Measurements from ENCODE around the gene BUB1B.
"Not testable (repeated sequence)": the region's sequence is repeated elsewhere in the genome, so short reads cannot be mapped to it uniquely, and the experiment has no call there.

BUB1B gene

GRCh38 chr15:40136470-40137302 lies 24.2 kb upstream of the BUB1B start:
- no peak for DNase-seq

- DNase-seq, result no peak
Measured at GRCh38 chr15:40137303-40138200, 23.3 kb upstream of the BUB1B start.

DNA sequence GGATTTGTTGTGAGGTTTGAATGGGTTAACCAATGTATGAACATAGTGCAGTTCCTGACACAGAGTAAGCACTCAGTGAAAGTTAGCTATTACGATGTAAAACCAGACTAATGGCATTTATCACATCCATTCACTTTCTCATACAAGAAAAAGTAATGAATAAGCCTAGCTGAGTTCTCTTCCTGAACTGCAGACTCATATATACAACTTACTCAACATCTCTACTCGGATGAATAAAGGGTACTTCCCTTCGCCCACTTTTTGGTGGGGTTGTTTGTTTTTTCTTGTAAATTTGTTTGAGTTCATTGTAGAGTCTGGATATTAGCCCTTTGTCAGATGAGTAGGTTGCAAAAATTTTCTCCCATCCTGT lies 22.7 kb upstream of the BUB1B start:
- not testable (repeated sequence) for DNase-seq

- DNase-seq, result no peak
Measured at GRCh38 chr15:40142428-40142827, 18.4 kb upstream of the BUB1B start.

GRCh38 chr15:40146037-40146436 lies 14.8 kb upstream of the BUB1B start:
- DNase-seq, result no peak

GRCh38 chr15:40149339-40149738 lies 11.5 kb upstream of the BUB1B start:
- no peak for DNase-seq

GRCh38 chr15:40150163-40150925 lies 10.5 kb upstream of the BUB1B start:
- DNase-seq, result no peak

DNA sequence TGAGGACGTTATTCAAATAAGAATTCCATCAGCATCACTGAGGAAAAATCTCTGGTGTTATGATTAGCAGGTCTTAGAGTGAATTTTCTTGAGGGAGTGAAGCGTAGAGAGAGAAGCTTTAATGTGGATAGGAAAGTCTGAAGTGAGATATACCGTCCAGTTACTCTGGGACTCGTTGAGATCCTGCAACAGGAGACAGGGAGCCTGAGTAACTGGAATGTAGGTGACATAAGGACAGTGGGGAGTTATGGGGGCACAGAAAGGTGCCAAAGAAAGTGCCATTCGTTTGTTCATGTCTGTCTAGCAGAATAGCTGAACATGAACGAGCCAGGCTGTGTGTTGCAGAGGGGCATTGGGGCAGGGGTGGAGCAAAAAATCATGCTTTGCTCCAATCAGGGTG lies 9.4 kb upstream of the BUB1B start:
- no peak for DNase-seq

DNA sequence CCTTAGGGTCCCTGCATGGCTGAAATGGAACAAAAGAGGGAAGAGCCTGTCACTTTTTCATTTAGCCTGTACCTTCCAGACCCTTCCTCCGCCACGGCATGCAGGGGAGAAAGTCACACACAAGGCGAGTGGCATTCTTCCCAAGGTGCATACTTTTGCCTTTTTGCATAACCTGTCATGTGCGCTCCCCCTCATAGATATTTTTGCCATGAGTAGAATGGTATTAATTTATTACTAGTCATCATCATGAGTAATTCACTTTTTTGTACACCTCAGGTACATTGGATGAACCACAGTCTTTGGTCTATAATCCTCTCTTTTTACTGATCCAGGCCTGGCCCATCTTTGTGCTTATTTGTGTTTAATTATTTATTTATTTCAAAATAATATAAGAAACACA lies 8.9 kb upstream of the BUB1B start:
- DNase-seq, result no peak

GRCh38 chr15:40154821-40155220 lies 6.0 kb upstream of the BUB1B start:
- not testable (repeated sequence) for DNase-seq

DNA sequence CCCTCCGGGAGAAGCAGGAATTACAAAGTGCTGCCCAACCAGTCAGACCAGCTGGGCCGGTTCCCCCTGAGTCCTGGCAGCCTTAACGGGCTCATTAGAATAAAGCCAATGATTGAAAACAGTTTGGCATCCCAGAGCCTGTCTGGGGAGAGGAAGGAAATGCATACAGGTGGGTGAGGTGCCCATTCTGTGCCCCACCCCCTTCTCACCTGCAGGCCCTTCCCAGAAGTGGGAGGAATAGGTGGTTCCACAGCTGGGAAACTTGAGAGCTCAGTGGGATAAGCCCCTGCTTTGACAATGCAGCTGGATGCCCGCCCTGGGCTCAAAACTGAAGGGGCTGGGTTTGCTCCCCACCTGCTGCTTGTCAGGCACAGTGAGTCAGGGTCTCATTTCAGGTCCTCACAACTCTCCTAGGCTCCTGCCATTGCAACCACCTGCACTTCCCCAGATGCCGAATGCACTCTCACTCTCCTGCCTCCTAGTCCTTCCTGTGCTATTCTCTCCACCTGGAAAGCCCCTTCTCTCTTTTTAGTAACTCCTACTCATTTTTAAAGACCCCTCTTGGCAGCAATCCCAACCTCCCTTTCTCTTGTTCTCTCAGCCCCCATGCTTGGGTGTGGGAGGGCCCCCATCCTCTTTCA lies 5.5 kb upstream of the BUB1B start:
- peak; percentile 41 for DNase-seq

- DNase-seq, result no peak
Measured at GRCh38 chr15:40157778-40158447, 3.0 kb upstream of the BUB1B start.

DNA sequence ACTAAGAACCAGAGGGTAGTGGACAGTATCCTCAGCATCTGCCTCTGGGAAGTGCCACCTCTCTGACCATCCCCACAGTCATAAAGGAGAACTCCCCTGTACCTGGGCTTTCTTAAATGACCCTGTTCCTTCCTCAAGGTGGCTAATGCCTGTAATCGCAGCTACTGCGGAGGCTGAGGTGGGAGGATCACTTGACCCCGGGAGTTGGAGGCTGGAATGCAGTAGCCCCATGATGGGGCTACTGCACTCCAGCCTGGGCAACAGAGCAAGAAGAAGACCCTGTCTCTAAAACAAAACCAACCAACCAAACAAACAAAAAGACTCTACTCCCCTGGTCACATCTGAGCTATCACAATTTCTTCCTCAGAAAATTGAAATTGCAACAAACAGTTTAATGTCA lies 848 bp upstream of the BUB1B start:
- no peak for DNase-seq

DNA sequence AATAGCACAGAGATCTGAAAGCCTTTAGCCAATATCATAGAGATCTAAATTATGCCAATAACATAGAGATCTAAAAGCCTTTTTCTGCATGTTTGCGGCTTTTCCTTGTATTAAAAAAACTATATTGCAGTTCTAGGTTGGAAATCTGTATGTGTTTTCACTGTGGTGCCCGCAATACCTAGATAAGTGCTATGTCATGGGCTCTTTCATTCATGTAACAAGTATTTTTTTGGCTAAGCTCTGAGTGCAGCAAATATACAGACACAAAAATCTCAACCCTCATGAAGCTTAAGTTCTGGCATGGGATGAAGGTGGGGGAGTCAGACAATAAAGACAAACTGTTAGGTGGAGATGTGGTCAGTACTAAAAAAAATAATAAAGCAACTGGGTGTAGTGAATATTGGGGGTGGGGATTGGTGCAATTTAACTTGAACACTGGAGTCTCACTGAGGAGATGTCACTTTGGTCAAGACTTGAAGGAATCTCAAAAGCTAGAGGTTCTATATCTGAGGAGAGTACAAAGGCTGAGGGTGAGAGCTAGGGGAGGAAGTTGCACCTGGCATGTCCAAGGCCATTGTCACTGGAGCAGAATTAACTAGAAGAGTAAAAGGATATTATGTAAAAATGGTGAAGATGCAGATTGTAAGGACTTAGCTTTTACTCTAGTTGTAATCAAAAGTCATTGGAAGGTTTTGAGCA lies 973 bp downstream of the BUB1B start:
- DNase-seq, result peak; percentile 7

GRCh38 chr15:40162552-40162951 lies 1.7 kb downstream of the BUB1B start:
- DNase-seq, result no peak

DNA sequence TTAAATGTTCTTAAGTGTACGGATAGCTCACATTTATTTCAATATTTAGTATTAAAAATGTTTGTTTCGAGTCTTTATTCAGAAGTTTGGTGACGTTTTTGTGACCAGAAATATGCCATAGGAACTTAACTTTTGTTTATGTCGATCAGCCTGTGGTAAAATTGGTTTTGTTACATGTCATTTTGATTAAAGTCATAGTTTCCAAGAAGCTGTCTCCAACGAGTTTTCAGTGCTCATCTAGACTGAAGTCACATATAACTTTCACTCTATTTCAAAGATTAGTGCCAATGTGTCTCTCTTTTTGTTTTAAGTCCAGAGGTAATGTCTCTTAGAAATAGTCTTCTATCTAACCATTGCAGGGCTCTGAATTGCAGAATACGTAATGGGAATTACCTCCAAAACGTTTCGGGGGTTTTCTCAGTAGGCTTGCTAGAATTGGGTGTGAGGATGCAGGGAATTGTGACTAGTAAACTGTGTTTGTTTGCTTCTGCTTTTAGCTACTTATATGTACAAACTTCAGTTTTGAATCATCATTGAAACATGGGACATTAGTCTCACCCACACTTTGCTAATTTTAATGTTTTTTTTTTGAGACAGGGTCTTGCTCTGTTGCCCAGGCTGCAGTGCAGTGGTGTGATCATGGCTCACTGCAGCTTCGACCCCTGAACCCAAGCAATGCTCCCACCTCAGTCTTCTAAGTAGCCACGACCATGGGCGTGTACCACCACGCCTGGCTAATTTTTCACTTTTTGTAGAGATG lies 3.0 kb downstream of the BUB1B start:
- DNase-seq, result no peak

GRCh38 chr15:40167374-40167773 lies 6.5 kb downstream of the BUB1B start:
- DNase-seq, result not testable (repeated sequence)

- DNase-seq, result no peak
Measured at GRCh38 chr15:40175160-40175559, 14.3 kb downstream of the BUB1B start.

- no peak for DNase-seq
Measured at GRCh38 chr15:40182358-40183029, 21.6 kb downstream of the BUB1B start.
